ENCODE measurements around the gene GPR151. TPM values are rescaled to one million over a fixed set of nuclear protein-coding genes. Genes with fewer than 3 reads are reported as not detected.
"Not testable (repeated sequence)": the region's sequence is repeated elsewhere in the genome, so short reads cannot be mapped to it uniquely, and the experiment has no call there.

The GPR151 gene
- total RNA-seq: not detected in 2 replicates

- TF ChIP-seq, protein P1, sequence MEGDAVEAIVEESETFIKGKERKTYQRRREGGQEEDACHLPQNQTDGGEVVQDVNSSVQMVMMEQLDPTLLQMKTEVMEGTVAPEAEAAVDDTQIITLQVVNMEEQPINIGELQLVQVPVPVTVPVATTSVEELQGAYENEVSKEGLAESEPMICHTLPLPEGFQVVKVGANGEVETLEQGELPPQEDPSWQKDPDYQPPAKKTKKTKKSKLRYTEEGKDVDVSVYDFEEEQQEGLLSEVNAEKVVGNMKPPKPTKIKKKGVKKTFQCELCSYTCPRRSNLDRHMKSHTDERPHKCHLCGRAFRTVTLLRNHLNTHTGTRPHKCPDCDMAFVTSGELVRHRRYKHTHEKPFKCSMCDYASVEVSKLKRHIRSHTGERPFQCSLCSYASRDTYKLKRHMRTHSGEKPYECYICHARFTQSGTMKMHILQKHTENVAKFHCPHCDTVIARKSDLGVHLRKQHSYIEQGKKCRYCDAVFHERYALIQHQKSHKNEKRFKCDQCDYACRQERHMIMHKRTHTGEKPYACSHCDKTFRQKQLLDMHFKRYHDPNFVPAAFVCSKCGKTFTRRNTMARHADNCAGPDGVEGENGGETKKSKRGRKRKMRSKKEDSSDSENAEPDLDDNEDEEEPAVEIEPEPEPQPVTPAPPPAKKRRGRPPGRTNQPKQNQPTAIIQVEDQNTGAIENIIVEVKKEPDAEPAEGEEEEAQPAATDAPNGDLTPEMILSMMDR (conservative IDR thresholded peaks at IDR 0.05; ENCODE audit: low read depth, low read length): no peak
Measured at GRCh38 chr5:146516151-146516475, at the start of gene GPR151. GPR151 (minus strand) TSS chr5:146516190; CDS start chr5:146516113, 77 bp downstream.

GRCh38 chr5:146564007-146564762, 48.2 kb upstream of the GPR151 start:
- TF ChIP-seq, protein P1 (conservative IDR thresholded peaks at IDR 0.05; ENCODE audit: low read depth, low read length): no peak
- no peak overlapping the region for H3K4me3 ChIP-seq (ENCODE audit: low read depth, low read length)
- DNase-seq (ENCODE audit: low read depth): no peak

More at GRCh38 chr5:146516151-146516475, at the start of gene GPR151:
- no peak for DNase-seq (ENCODE audit: low read depth)
- no peak within 1 kb of the TSS for H3K4me3 ChIP-seq (ENCODE audit: low read depth, low read length)

GRCh38 chr5:146562461-146562860, 46.5 kb upstream of the GPR151 start:
- H3K4me3 ChIP-seq (ENCODE audit: low read depth, low read length): no peak overlapping the region
- TF ChIP-seq, protein P1 (conservative IDR thresholded peaks at IDR 0.05; ENCODE audit: low read depth, low read length): no peak
- DNase-seq (ENCODE audit: low read depth): no peak

- H3K4me3 ChIP-seq (ENCODE audit: low read depth, low read length): no peak overlapping the region
- DNase-seq (ENCODE audit: low read depth): no peak
Measured at GRCh38 chr5:146561711-146562110, 45.7 kb upstream of the GPR151 start.

GRCh38 chr5:146560205-146560812, 44.3 kb upstream of the GPR151 start:
- no peak for DNase-seq (ENCODE audit: low read depth)
- H3K4me3 ChIP-seq (ENCODE audit: low read depth, low read length): no peak overlapping the region
- TF ChIP-seq, protein P1 (conservative IDR thresholded peaks at IDR 0.05; ENCODE audit: low read depth, low read length): no peak

More at GRCh38 chr5:146561711-146562110, 45.7 kb upstream of the GPR151 start:
- TF ChIP-seq, protein P1 (conservative IDR thresholded peaks at IDR 0.05; ENCODE audit: low read depth, low read length): no peak

GRCh38 chr5:146556884-146557283, 40.9 kb upstream of the GPR151 start:
- TF ChIP-seq, protein P1 (conservative IDR thresholded peaks at IDR 0.05; ENCODE audit: low read depth, low read length): peak; percentile 5
- not testable (repeated sequence) for DNase-seq (ENCODE audit: low read depth); H3K4me3 ChIP-seq (ENCODE audit: low read depth, low read length)

Measured in epithelial cell of proximal tubule (primary cell).